ENCODE results near the gene PTDSS2. TPM values are rescaled to one million over a fixed set of nuclear protein-coding genes. Genes with fewer than 3 reads are reported as not detected.

The PTDSS2 gene
- total and polyA plus RNA-seq, 9 of the 15 experiments (the other 6 are each of a cell fraction or from before 2014, with no cell fraction given), result 0.45 to 53.9 (median 17.2) TPM

GRCh38 chr11:496834-497564, 46.9 kb downstream of the PTDSS2 start (continued):
- TF ChIP-seq ZNF609 (CRISPR knock-in tag; IDR thresholded peaks at IDR 0.05; ENCODE audit: borderline replicate concordance), result no peak
- no peak for TF ChIP-seq FOXA3 (CRISPR knock-in tag; conservative IDR thresholded peaks at IDR 0.05 in 1 of 2, IDR thresholded peaks at IDR 0.05 in 1 of 2)
- TF ChIP-seq RBM15 (IDR thresholded peaks at IDR 0.05; ENCODE audit: insufficient read depth, low read length), result no peak
- TF ChIP-seq ZBTB5 (IDR thresholded peaks at IDR 0.05), result no peak
- no peak for TF ChIP-seq ZNF316 (IDR thresholded peaks at IDR 0.05)
- TF ChIP-seq ELF1 (tag; IDR thresholded peaks at IDR 0.05), result no peak
- peak; percentile 81; the same call in 1 of the 2 replicates for TF ChIP-seq FOXP4 (CRISPR knock-in tag; IDR thresholded peaks at IDR 0.05; ENCODE audit: borderline replicate concordance)
- no peak for TF ChIP-seq ARID3A (IDR thresholded peaks at IDR 0.05; ENCODE audit: borderline replicate concordance, low read depth, low read length)
- no peak for TF ChIP-seq CHD4 (IDR thresholded peaks at IDR 0.05; ENCODE audit: insufficient read depth, insufficient replicate concordance, low read depth, low read length, poor library complexity, severe bottlenecking)
- no peak for TF ChIP-seq KDM5B (IDR thresholded peaks at IDR 0.05; ENCODE audit: insufficient replicate concordance, low read depth, low read length)
- TF ChIP-seq XRCC5 (IDR thresholded peaks at IDR 0.05; ENCODE audit: low read depth, low read length), result no peak
- no peak for TF ChIP-seq ZNF583 (CRISPR knock-in tag; IDR thresholded peaks at IDR 0.05)
- no peak for TF ChIP-seq TCF15 (CRISPR knock-in tag; IDR thresholded peaks at IDR 0.05)
- TF ChIP-seq HDAC3 (IDR thresholded peaks at IDR 0.05; ENCODE audit: borderline replicate concordance, partially characterized antibody), result no peak
- no peak for TF ChIP-seq RHOXF2B (CRISPR knock-in tag; conservative IDR thresholded peaks at IDR 0.05)
